WERI-Rb-1 (cell line): ENCODE measurements around the gene MEI4.

Experiments used
- DNase-seq: peaks from one replicate; pipeline ENCODE4 v3.0.0-alpha.2; 2020
- H3K27ac ChIP-seq: fragments of 250-450 bp; sonication (Bioruptor Pico); 2 replicates; pipeline ENCODE4 v1.5.1; 2020; ENCODE audit warnings: mild to moderate bottlenecking, moderate library complexity
- H3K27me3 ChIP-seq: fragments of 250-450 bp; sonication (Bioruptor Pico); 2 replicates; pipeline ENCODE4 v1.5.1; 2021; ENCODE audit warnings: mild to moderate bottlenecking, low read depth, moderate library complexity; ENCODE audit not compliant: insufficient read depth, severe bottlenecking
- H3K36me3 ChIP-seq: fragments of 250-450 bp; sonication (Bioruptor Pico); 2 replicates; pipeline ENCODE4 v1.5.1; 2020; ENCODE audit warnings: mild to moderate bottlenecking, moderate library complexity
- H3K4me3 ChIP-seq: 2 replicates; pipeline ENCODE4 v1.5.1; 2011; ENCODE audit warnings: low read depth, mild to moderate bottlenecking, control low read depth, low read length
- H3K9me3 ChIP-seq: fragments of 250-450 bp; sonication (Bioruptor Pico); 2 replicates; pipeline ENCODE4 v1.5.1; 2021; ENCODE audit warnings: mild to moderate bottlenecking, moderate library complexity; ENCODE audit not compliant: severe bottlenecking
- TF ChIP-seq, protein P1 (sequence below): IDR thresholded peaks from 2 replicates; pipeline ENCODE4 v1.5.1; 2011; ENCODE audit warnings: low read depth, mild to moderate bottlenecking, control low read depth, inconsistent platforms, low read length

The MEI4 gene

DNA sequence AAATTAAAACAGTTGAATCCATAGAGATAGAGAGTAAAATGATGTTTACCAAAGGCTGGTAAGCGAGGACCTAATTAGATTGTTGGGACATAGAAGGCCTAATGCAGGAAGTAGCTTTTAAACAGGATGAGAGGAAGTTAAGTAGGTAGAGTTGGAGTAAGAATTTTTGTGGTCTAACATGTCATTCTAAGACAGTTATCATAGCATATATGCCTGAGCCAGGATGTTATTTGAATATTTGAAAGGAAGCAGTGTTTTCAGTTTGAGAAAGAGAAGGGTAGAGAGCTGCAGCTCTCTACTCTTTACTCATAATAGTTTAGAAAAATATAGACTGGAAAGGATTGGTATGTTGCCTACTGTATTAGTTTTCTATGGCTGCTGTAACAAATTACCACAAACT is 121.6 kb downstream of the MEI4 start:
- Histone ChIP-seq H3K4me3 (no peak overlapping the region), H3K27ac (no peak overlapping the region), H3K27me3 (no peaks in the 10 kb centered on the region), H3K9me3 (no peaks in the 10 kb centered on the region), H3K36me3 (no peaks in the 10 kb centered on the region)
- no peak for DNase-seq
- TF ChIP-seq, protein P1, sequence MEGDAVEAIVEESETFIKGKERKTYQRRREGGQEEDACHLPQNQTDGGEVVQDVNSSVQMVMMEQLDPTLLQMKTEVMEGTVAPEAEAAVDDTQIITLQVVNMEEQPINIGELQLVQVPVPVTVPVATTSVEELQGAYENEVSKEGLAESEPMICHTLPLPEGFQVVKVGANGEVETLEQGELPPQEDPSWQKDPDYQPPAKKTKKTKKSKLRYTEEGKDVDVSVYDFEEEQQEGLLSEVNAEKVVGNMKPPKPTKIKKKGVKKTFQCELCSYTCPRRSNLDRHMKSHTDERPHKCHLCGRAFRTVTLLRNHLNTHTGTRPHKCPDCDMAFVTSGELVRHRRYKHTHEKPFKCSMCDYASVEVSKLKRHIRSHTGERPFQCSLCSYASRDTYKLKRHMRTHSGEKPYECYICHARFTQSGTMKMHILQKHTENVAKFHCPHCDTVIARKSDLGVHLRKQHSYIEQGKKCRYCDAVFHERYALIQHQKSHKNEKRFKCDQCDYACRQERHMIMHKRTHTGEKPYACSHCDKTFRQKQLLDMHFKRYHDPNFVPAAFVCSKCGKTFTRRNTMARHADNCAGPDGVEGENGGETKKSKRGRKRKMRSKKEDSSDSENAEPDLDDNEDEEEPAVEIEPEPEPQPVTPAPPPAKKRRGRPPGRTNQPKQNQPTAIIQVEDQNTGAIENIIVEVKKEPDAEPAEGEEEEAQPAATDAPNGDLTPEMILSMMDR: no peak

DNA sequence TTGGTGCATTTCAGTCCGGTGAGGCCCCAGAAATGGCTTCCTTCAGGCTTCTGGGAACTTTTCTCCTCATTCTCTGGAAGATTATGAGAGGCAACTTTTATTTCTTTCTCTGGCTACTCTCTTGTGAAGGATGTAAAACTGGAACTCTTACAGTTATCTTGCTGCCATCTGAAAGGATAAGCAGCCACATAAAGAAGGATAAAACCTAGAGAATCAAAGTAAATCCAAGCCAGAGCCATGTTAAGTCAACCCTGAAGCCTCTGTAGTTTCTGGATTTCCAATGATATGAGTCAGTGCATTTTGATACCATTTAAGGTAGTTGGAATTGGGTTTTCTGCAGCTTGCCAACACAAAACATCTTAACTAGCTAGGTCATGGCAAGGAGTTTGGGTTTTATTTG is 123.6 kb downstream of the MEI4 start:
- TF ChIP-seq, protein P1: no peak
- H3K9me3 ChIP-seq: peaks cover 12% of the 10 kb centered on the region
- no peak overlapping the region for H3K27ac ChIP-seq
- no peaks in the 10 kb centered on the region for H3K36me3 ChIP-seq
- DNase-seq: no peak
- H3K4me3 ChIP-seq: no peak overlapping the region
- H3K27me3 ChIP-seq: no peaks in the 10 kb centered on the region

DNA sequence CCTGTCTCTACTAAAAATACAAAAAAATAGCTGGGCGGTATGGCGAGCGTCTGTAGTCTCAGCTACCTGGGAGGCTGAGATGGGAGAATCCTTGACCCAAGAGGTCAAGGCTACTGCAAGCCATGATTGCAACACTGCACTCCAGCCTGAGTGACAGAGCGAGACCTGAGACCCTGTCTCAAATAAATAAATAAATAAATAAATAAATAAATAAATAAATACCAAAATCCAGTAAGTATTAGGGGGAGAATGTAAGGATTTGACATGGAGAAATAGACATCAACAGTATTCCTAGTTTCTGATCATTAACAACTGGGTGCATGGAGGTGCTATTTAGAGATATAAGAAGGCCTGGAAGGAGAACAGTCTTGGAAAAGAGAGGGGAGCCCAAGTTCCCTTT is 125.7 kb downstream of the MEI4 start:
- Histone ChIP-seq H3K9me3 (peaks cover 12% of the 10 kb centered on the region), H3K27me3 (no peaks in the 10 kb centered on the region), H3K4me3 (no peak overlapping the region), H3K36me3 (no peaks in the 10 kb centered on the region), H3K27ac (no peak overlapping the region)
- TF ChIP-seq, protein P1: no peak
- no peak for DNase-seq

DNA sequence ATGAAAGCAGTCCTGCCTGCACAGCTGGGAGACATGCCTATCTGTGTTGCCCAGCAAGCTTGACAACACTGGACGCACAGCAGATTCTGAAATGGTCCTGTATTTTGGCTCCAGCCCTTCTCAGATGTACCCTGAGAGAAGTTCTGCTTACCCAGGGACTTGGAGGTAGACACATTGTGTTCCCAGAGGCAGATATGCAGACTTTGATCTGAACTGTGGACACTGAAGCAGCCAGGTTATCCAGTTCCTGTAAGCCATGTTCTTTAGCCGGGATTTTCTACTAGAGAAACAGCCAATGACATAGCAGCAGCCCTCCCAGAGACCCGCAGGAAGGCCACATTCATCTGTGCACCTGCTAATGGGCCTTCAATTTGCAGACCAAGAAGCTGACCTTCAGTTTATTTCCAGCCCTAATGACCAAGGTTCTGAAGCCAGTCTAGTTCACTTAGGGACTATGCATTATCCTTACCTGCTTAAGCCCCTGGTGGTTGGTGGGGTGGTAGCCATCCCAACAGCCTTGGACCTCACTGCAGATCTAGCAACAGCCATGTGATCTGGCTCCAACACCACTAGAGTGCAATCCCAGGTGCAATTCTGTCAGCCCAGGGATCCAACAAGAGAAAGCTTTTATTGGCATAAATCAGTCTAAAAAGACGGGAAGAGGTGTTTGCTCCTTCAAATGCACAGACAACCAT is 134.2 kb downstream of the MEI4 start:
- TF ChIP-seq, protein P1: no peak
- Histone ChIP-seq H3K27ac (no peak overlapping the region), H3K27me3 (no peaks in the 10 kb centered on the region), H3K9me3 (no peaks in the 10 kb centered on the region), H3K4me3 (no peak overlapping the region), H3K36me3 (no peaks in the 10 kb centered on the region)
- DNase-seq: no peak

DNA sequence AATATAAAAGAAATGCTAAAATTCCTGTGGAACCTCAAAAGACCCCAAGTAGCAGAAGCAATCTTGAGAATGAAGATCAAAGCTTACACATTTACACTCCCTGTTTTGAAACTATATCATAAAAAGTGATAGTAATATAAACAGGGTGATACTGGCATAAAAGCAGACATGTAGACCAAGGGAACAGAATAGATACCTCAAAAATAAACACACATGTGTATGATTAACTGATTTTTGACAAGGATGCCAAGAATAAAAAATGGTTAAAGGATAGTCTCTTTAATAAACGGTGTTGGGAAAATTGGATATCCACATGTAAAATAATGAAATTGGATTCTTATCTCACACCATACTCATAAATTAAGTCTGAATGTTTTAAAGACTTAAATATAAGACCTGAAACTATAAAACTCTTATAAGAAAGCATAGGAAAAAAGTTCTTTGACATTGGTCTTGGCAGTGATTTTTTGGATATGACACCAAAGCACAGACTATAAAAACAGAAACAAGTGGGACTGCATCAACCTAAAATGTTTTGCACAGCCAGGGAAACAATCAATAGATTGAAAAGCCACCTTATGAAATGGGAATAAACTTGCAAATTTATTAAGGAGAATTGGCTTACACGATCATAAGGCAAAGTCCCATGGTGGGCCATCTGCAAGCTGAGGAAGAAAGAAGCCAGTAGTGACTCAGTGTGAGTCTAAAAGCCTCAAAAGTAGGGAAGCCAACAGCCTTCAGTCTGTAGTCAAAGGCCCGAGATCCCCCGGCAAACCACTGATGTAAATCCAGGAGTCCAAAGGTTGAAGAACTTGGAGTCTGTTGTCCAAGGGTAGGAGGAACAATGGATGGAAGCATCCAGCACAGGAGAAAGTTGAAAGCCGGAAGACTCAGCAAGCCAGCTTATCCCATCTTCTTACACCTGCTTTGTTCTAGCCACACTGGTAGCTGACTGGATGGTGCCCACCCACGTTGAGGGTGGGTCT is 144.3 kb downstream of the MEI4 start:
- H3K27me3 ChIP-seq: no peaks in the 10 kb centered on the region
- no peaks in the 10 kb centered on the region for H3K36me3 ChIP-seq
- H3K9me3 ChIP-seq: no peaks in the 10 kb centered on the region
- TF ChIP-seq, protein P1: no peak
- no peak overlapping the region for H3K27ac ChIP-seq
- DNase-seq: no peak
- no peak overlapping the region for H3K4me3 ChIP-seq
